Heart left ventricle (tissue), 13 donors: ENCODE results near the gene TDP1.

ENCODE experiments used
- POLR2A ChIP-seq, 2 donors: fragments of 450-650 bp; IDR thresholded peaks; one replicate each; pipeline ENCODE4 v1.6.1; 2017; ENCODE audit warnings: antibody characterized with exemption in 2 of 2, mild to moderate bottlenecking in 2 of 2, moderate library complexity in 2 of 2
- TF ChIP-seq, protein P1 (sequence below), 12 donors: fragments of 200-600 bp; sonication (generic) in 4 of 12; IDR thresholded peaks; one replicate each; pipeline versions ENCODE4 v1.5.0 to v1.8.0; 2018 to 2022; ENCODE audit warnings: antibody characterized with exemption in 12 of 12, mild to moderate bottlenecking in 5 of 12
- donor health status: ischemic (EF 13 %, LVEDD 7.1; RV severe dilation, severe dysfunction).
- donor health status: DM: no; HTN: yes; CAD: no.
- donor health status: DM: no; HTN: no; CAD: no.
- donor health status: ischemic (EF 25% LVEDD 6.9; RV normal size, moderate dysfunction).
- donor health status: ischemic (EF 25% LVEDD 5.7; RV mildly dilated, moderate dysfunction).
- donor health status: ischemic (EF 35%, LVEDD 5.7; RV mildly dilated, moderate dysfunction).
- donor health status: nonischemic (EF 11% LVEDD 7.7; RV severe dilation, severe dysfunction).
- donor health status: DM: yes; HTN: yes; CAD: no.
- donor health status: PGD.
- donor health status: ischemic (EF 29% LVEDD 5.4; RV normal size, mild dysfunction).
- donor health status: nonischemic (EF 23%, LVEDD 6.1; RV moderate dilation, normal function).

DNA sequence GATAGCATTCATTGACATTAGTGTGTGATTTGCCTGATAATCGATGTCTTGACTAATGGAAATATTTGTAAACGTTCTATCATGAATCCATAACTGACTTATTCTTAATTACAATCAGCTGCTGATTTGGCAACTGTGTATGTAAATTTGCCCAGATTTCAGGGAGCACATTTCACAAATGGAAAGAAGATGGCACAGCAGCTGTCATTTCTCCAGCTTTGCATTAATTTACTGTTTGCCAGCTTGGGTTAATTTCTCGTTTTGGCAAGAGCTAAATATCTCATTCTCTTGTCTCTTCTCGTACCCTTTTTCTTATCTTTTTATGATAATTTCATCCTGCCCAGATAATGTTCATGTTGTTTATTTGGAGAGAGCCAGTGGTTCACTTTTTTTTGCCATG, 22.9 kb downstream of the TDP1 start:
- TF ChIP-seq, protein P1, sequence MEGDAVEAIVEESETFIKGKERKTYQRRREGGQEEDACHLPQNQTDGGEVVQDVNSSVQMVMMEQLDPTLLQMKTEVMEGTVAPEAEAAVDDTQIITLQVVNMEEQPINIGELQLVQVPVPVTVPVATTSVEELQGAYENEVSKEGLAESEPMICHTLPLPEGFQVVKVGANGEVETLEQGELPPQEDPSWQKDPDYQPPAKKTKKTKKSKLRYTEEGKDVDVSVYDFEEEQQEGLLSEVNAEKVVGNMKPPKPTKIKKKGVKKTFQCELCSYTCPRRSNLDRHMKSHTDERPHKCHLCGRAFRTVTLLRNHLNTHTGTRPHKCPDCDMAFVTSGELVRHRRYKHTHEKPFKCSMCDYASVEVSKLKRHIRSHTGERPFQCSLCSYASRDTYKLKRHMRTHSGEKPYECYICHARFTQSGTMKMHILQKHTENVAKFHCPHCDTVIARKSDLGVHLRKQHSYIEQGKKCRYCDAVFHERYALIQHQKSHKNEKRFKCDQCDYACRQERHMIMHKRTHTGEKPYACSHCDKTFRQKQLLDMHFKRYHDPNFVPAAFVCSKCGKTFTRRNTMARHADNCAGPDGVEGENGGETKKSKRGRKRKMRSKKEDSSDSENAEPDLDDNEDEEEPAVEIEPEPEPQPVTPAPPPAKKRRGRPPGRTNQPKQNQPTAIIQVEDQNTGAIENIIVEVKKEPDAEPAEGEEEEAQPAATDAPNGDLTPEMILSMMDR (IDR thresholded peaks at IDR 0.05) = no peak
- TF ChIP-seq POLR2A (IDR thresholded peaks at IDR 0.05) = no peak
